ENCODE measurements around the gene COL18A1. TPM values are rescaled to one million over a fixed set of nuclear protein-coding genes. Genes with fewer than 3 reads are reported as not detected.

COL18A1 gene
- total RNA-seq, 3 donors from 2014 or later (not counting 1 experiment from before 2014, with no cell fraction given): 12.3 to 22.3 (median 12.7) TPM

- H3K4me1 Mint-ChIP-seq: peaks cover 5 to 6% of the 10 kb centered on the region in 2 donors
- TF ChIP-seq CTCF (IDR thresholded peaks at IDR 0.05): no peak
- Histone ChIP-seq H3K4me1 (ENCODE audit: control insufficient read depth, insufficient read depth, low read length) (peaks cover 6% of the 10 kb centered on the region), H3K27ac (ENCODE audit: low read length) (no peak overlapping the region), H3K4me3 (ENCODE audit: low read length) (no peak overlapping the region), H3K9me3 (ENCODE audit: control insufficient read depth, insufficient read depth, low read length) (no peaks in the 10 kb centered on the region), H3K27me3 (ENCODE audit: control insufficient read depth, insufficient read depth, low read length) (no peaks in the 10 kb centered on the region), H3K36me3 (ENCODE audit: control insufficient read depth, insufficient read depth, low read length) (no peaks in the 10 kb centered on the region)
- no peaks in the 10 kb centered on the region for H3K36me3 Mint-ChIP-seq
- H3K27me3 Mint-ChIP-seq (ENCODE audit: low read depth in 2 of 2): peaks cover 6 to 7% of the 10 kb centered on the region in 2 donors
- intact Hi-C loops (cut with micrococcal nuclease): no loop called here
- DNase-seq (no peak), ATAC-seq (no peak)
- 96% methylated on average over 7 of the region's 7 CpGs for WGBS (ENCODE audit: insufficient coverage)
- H3K27ac Mint-ChIP-seq: no peak overlapping the region
- H3K4me3 Mint-ChIP-seq: no peak overlapping the region
- H3K9me3 Mint-ChIP-seq: no peaks in the 10 kb centered on the region
Observed at GRCh38 chr21:45452696-45453307, 47.8 kb downstream of the COL18A1 start.

- Histone ChIP-seq H3K9me3 (ENCODE audit: control insufficient read depth, insufficient read depth, low read length) (no peaks in the 10 kb centered on the region), H3K27ac (ENCODE audit: low read length) (no peak overlapping the region), H3K36me3 (ENCODE audit: control insufficient read depth, insufficient read depth, low read length) (no peaks in the 10 kb centered on the region), H3K4me3 (ENCODE audit: low read length) (no peak overlapping the region), H3K4me1 (ENCODE audit: control insufficient read depth, insufficient read depth, low read length) (peaks cover 6% of the 10 kb centered on the region), H3K27me3 (ENCODE audit: control insufficient read depth, insufficient read depth, low read length) (no peaks in the 10 kb centered on the region)
- H3K36me3 Mint-ChIP-seq: no peaks in the 10 kb centered on the region
- no peak for TF ChIP-seq CTCF (IDR thresholded peaks at IDR 0.05)
- H3K27ac Mint-ChIP-seq: no peak overlapping the region
- ATAC-seq: no peak
- intact Hi-C loops (cut with micrococcal nuclease): no loop called here
- H3K9me3 Mint-ChIP-seq: no peaks in the 10 kb centered on the region
- H3K27me3 Mint-ChIP-seq (ENCODE audit: low read depth in 2 of 2): peaks cover under 1 to 2% of the 10 kb centered on the region in 2 donors
- DNase-seq: no peak
- H3K4me1 Mint-ChIP-seq: peaks cover 5 to 6% of the 10 kb centered on the region in 2 donors
- WGBS (ENCODE audit: insufficient coverage): 91% methylated on average over 13 of the region's 13 CpGs
- H3K4me3 Mint-ChIP-seq: no peak overlapping the region
Observed at GRCh38 chr21:45453308-45453950, 48.5 kb downstream of the COL18A1 start.

DNA sequence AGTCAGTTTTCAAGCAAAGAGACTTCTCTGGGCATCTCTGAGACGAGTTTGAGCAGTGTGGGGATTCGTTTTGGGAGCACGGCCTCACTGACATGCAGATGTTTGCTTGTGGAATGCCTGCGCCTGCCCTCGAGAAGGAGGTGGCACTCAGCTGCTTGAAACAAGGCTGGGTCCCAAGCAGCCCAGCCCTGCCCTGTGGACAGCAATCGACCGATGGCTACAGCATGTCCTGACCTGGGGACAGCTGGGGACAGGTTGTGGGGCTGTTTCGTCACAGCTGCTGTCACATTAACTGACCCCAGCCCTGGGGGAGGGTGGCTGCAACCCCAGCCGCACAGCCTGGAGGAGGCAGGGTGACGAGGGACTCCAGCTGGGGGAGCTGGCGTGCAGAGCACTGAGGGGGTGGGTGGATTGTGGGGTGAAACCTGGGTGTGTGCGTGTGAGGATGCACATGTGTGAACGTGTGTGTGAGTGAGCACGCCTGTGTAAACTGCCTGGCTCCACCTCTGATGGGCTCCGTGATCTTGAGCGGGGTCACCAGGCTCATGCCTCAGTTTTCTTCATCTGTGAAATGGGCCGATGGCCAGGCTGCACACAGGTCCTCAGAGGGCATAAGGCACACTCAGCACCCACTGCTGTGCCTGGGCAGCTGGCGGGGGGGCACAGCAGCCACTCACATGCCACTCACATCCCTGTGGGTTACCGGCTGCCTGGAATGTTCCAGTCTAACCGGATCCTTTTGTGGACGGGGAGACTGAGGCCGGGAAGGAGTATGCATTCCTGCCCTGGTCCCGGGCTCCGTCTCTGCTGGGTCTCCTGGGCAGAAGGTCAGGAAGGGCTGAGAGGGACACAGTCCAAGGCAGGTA is 49.3 kb downstream of the COL18A1 start:
- Histone ChIP-seq H3K27ac (ENCODE audit: low read length) (no peak overlapping the region), H3K4me1 (ENCODE audit: control insufficient read depth, insufficient read depth, low read length) (peaks cover 6% of the 10 kb centered on the region), H3K9me3 (ENCODE audit: control insufficient read depth, insufficient read depth, low read length) (no peaks in the 10 kb centered on the region), H3K4me3 (ENCODE audit: low read length) (no peak overlapping the region), H3K36me3 (ENCODE audit: control insufficient read depth, insufficient read depth, low read length) (no peaks in the 10 kb centered on the region), H3K27me3 (ENCODE audit: control insufficient read depth, insufficient read depth, low read length) (no peaks in the 10 kb centered on the region)
- no peak for TF ChIP-seq CTCF (IDR thresholded peaks at IDR 0.05)
- Mint-ChIP-seq H3K9me3 (no peaks in the 10 kb centered on the region), H3K4me1 (peaks cover 5 to 6% of the 10 kb centered on the region in 2 donors), H3K27ac (no peak overlapping the region), H3K4me3 (no peak overlapping the region), H3K27me3 (ENCODE audit: low read depth in 2 of 2) (no peaks in the 10 kb centered on the region), H3K36me3 (no peaks in the 10 kb centered on the region)
- ATAC-seq (no peak), DNase-seq (no peak)
- 86% methylated on average over 24 of the region's 24 CpGs for WGBS (ENCODE audit: insufficient coverage)
- intact Hi-C loops (cut with micrococcal nuclease): no loop called here
